Inferior parietal cortex (tissue), 1 donor: ENCODE measurements around the gene APRT.
"Not testable (repeated sequence)": the region's sequence is repeated elsewhere in the genome, so short reads cannot be mapped to it uniquely, and the experiment has no call there.

Source experiments
- DNase-seq: peaks from one replicate; pipeline ENCODE4 v3.0.0-alpha.2; 2016; ENCODE audit errors: extremely low spot score

Gene APRT

GRCh38 chr16:88772871-88773811 is 38.6 kb downstream of the APRT start:
- no peak for DNase-seq

DNA sequence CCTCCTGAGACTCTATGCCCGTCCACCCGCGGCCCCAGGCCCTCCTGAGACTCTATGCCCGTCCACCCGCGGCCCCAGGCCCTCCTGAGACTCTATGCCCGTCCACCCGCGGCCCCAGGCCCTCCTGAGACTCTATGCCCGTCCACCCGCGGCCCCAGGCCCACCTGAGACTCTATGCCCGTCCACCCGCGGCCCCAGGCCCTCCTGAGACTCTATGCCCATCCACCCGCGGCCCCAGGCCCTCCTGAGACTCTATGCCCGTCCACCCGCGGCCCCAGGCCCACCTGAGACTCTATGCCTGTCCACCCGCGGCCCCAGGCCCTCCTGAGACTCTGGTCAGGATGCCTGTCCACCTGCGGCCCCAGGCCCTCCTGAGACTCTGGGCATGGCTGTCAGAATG is 39.9 kb downstream of the APRT start:
- DNase-seq: not testable (repeated sequence)

DNA sequence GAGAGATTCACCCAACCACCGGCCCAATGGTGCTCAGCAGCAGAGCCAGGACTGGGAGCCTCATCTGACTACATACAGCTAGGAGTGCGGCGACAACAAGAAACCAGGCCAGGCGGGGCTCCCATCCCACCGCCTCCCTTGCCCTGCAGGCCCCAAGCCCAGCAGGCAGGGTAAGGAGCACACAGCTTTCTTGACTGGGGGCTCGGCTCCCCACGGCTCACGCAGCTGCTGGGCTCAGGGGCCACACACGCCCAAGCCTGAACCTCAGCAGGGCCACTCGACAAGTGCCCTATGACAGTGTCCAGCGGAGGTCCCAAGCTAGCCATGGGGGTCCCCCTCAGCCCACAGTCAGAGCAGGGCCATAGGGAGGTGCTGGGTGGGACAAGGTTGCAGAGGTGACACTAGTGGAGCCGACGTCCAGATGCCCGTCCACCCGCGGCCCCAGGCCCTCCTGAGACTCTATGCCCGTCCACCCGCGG is 40.4 kb downstream of the APRT start:
- no peak for DNase-seq

- peak; percentile 43 for DNase-seq
Measured at GRCh38 chr16:88770461-88771293, 41.1 kb downstream of the APRT start.

GRCh38 chr16:88769617-88770460 is 41.9 kb downstream of the APRT start:
- DNase-seq: no peak

- DNase-seq: no peak
Measured at GRCh38 chr16:88768071-88768783, 43.5 kb downstream of the APRT start.

- DNase-seq: no peak
Measured at GRCh38 chr16:88767546-88768070, 44.1 kb downstream of the APRT start.

- no peak for DNase-seq
Measured at GRCh38 chr16:88766975-88767374, 44.8 kb downstream of the APRT start.

- DNase-seq: no peak
Measured at GRCh38 chr16:88764913-88765349, 46.8 kb downstream of the APRT start.

DNA sequence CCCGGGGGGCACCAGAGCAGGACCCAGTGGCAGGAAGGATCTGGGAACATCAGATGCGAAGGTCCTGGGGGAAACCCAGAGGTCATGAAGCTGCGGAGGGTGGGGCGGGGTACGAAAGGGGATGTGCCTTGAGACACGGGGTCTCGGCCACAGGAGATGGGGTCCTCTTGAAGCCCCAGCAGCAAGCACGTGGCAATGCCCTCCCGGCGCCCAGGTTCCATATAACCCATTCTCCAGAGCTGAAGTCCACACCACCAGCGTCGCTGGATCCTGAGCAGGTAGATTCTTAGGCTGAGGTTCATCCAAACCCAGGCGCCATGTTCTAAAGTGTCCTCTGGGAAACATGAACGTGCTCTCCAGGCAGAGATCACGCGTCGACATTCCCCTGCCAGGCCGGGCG is 47.6 kb downstream of the APRT start:
- DNase-seq: no peak

GRCh38 chr16:88763502-88764053 is 48.1 kb downstream of the APRT start:
- no peak for DNase-seq

DNA sequence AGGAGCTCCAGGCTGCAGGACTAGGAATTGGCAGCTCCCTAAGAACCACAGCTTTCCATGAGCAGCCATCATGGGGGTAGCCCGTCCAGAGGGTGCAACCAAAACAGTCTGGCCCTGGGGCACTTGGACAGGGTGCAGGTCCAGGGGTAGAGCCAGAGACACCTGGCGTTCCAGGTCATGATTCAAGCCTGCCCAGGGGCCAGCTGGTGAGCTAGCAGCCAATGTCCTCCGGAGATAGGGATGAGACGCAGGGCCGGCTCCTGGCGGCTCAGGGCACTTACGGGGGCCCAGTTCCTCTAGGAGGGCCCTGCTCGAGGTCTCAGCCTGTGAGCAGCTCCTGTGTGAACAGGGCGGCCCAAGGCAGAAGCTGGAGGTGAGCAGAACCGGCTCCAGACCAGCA is 48.8 kb downstream of the APRT start:
- DNase-seq: no peak

GRCh38 chr16:88762258-88762870 is 49.4 kb downstream of the APRT start:
- DNase-seq: no peak

GRCh38 chr16:88761830-88762229 is 49.9 kb downstream of the APRT start:
- no peak for DNase-seq

DNA sequence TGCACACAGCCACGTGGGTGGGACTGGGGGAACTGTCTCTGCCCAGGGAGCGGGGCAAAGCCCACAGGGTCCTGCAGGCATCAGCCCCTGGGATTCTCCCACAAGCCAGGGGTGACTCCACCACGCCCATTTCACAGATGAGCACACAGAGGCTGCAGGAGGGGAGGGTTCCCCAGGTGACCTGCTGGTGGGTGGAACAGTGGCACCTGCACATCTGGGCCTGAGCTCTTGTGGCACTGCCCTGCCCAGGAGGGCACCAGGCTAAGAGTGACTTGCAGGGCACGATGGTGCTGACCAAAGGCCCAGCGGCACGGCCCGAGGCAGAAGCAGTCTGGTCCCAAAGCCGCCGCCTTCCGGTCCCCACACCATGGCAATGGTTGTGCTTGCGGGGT is 50.6 kb downstream of the APRT start:
- DNase-seq: no peak

GRCh38 chr16:88760424-88761142 is 51.1 kb downstream of the APRT start:
- DNase-seq: no peak

DNA sequence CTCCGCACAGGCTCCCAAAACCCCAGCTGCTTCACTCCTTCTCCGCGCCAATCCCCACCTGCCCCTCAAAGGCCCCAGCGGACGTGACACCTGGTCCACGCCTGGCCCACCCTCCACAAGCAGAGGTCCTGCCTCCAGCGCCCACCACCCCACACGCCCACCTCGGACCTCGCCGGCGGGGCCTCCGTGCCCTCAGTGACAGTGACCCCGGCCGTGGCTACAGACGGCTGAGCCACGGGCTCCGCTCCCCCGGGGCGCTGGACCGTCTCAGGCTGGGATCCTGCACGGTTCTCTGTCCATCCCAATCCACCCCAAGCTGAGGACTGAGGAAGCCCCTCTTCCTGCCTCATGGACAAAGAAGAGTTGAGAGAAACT is 51.8 kb downstream of the APRT start:
- DNase-seq: no peak
